ENCODE results near the gene NPB.

GRCh38 chr17:81934098-81934757 lies 32.2 kb downstream of the NPB start:
- TF ChIP-seq CTCF (IDR thresholded peaks at IDR 0.05; ENCODE audit: low read length) (no peak), EZH2 (optimal IDR thresholded peaks at IDR 0.05; ENCODE audit: low read depth, low read length) (no peak), EZH2phosphoT487 (IDR thresholded peaks at IDR 0.05; ENCODE audit: low read length) (no peak)
